PC-9 (cell line): ENCODE data around the gene KRABD2.

Experiments used
- BruUV-seq: library from RNA; stranded (reverse); fragments of 400-500 nt; replicated peaks from 2 replicates; lab custom pipeline; 2021; lab: Mats Ljungman, UMichigan
- CTCF ChIA-PET: fragments of 300-600 bp; sonication (Branson Sonifier 250); formaldehyde crosslinking; loops from one replicate; lab custom pipeline; 2022; ENCODE audit warnings: antibody characterized with exemption; lab: Charles Lee
- POLR2A ChIA-PET: fragments of 300-600 bp; sonication (Branson Sonifier 250); formaldehyde crosslinking; loops from one replicate; lab custom pipeline; 2022; ENCODE audit warnings: antibody characterized with exemption; ENCODE audit not compliant: unreplicated experiment; lab: Charles Lee
- DNase-seq, 2 experiments: peaks; one replicate each; pipeline versions ENCODE4 v3.0.0 to v3.0.0-alpha.2; 2015 to 2022; ENCODE audit warnings: mixed read lengths in 1 of 2
- H2AFZ ChIP-seq: fragments of 200-600 bp; sonication (generic); 2 replicates; pipeline ENCODE4 v1.8.1; 2017; ENCODE audit warnings: antibody characterized with exemption
- H3F3A ChIP-seq: fragments of 200-600 bp; sonication (generic); 2 replicates; pipeline ENCODE4 v1.8.1; 2017; ENCODE audit warnings: antibody characterized with exemption, mild to moderate bottlenecking, low read depth; ENCODE audit not compliant: insufficient read depth
- H3K27ac ChIP-seq: fragments of 200-600 bp; sonication (generic); 2 replicates; pipeline ENCODE4 v1.6.1; 2016; ENCODE audit warnings: mixed run types
- H3K27me3 ChIP-seq: fragments of 200-600 bp; sonication (generic); 2 replicates; pipeline ENCODE4 v1.6.1; 2016; ENCODE audit warnings: low read depth, mixed run types; ENCODE audit not compliant: insufficient read depth
- H3K36me3 ChIP-seq: fragments of 200-600 bp; sonication (generic); 2 replicates; pipeline ENCODE4 v1.6.1; 2016; ENCODE audit warnings: low read depth, mixed run types
- H3K4me1 ChIP-seq: fragments of 200-600 bp; sonication (generic); replicated peaks from 2 replicates; pipeline ENCODE4 v1.6.1; 2016; ENCODE audit warnings: mixed run types; ENCODE audit not compliant: insufficient read depth
- H3K4me2 ChIP-seq: fragments of 200-600 bp; sonication (generic); 2 replicates; pipeline ENCODE4 v1.6.1; 2017; ENCODE audit warnings: mixed run types
- H3K4me3 ChIP-seq: fragments of 200-600 bp; sonication (generic); 2 replicates; pipeline ENCODE4 v1.6.1; 2016; ENCODE audit warnings: mixed run types
- H3K79me2 ChIP-seq: fragments of 200-600 bp; sonication (generic); 2 replicates; pipeline ENCODE4 v1.6.1; 2017; ENCODE audit warnings: low read depth, mixed run types
- H3K9me2 ChIP-seq: fragments of 200-600 bp; sonication (generic); 2 replicates; pipeline ENCODE4 v1.8.1; 2017; ENCODE audit warnings: mild to moderate bottlenecking; ENCODE audit not compliant: insufficient read depth
- H3K9me3 ChIP-seq: fragments of 200-600 bp; sonication (generic); 2 replicates; pipeline ENCODE4 v1.8.1; 2016; ENCODE audit warnings: low read depth; ENCODE audit not compliant: insufficient read depth
- H4K20me1 ChIP-seq: fragments of 200-600 bp; sonication (generic); 2 replicates; pipeline ENCODE4 v1.8.1; 2017; ENCODE audit not compliant: insufficient read depth
- CTCF ChIP-seq: fragments of 200-600 bp; sonication (generic); conservative IDR thresholded peaks from 2 replicates; pipeline ENCODE4 v1.6.1; 2017; ENCODE audit warnings: mixed run types, antibody characterized with exemption, mild to moderate bottlenecking, moderate library complexity
- EZH2 ChIP-seq: fragments of 200-600 bp; sonication (generic); IDR thresholded peaks from 2 replicates; pipeline ENCODE4 v1.8.0; 2017; ENCODE audit warnings: antibody characterized with exemption, low read depth
- intact Hi-C: fragments of 100-400 bp; cut with micrococcal nuclease; formaldehyde crosslinking; loops from one replicate; pipeline ENCODE4 v1.10.0; 2022; ENCODE audit not compliant: unreplicated experiment

The KRABD2 gene

GRCh38 chr17:8413938-8414337 is 37.4 kb upstream of the KRABD2 start:
- no peak overlapping the region for H3K27ac ChIP-seq
- no peaks in the 10 kb centered on the region for H3K27me3 ChIP-seq
- TF ChIP-seq EZH2 (no peak), CTCF (no peak)
- no TSS peak for BruUV-seq
- H3K4me2 ChIP-seq = no peak overlapping the region
- H3K9me3 ChIP-seq = no peaks in the 10 kb centered on the region
- H3K9me2 ChIP-seq = no peaks in the 10 kb centered on the region
- no peak for DNase-seq
- ChIA-PET POLR2A (interaction anchor here (0.5 to 0.6 kb wide), 3 partner anchors 30 to 136 kb away, joined by 3 to 8 read pairs (median 3); partner anchors contain the start of gene RANGRF), CTCF (no interaction called here)
- no peaks in the 10 kb centered on the region for H3K79me2 ChIP-seq
- H3K4me1 ChIP-seq = 0 out of 2 replicates have a peak, but pooled peaks cover 5% of the 10 kb centered on the region
- intact Hi-C loops = loop anchor here (10.0 kb wide), 1 partner anchor 331 kb away; the partner anchor contains the start of gene CCDC42
- no peaks in the 10 kb centered on the region for H4K20me1 ChIP-seq
- H3F3A ChIP-seq = no peaks in the 10 kb centered on the region
- H3K36me3 ChIP-seq = no peaks in the 10 kb centered on the region
- no peak overlapping the region for H2AFZ ChIP-seq
- H3K4me3 ChIP-seq = no peak overlapping the region

- intact Hi-C loops = loop anchor here (10.0 kb wide), 1 partner anchor 331 kb away; the partner anchor contains the start of gene CCDC42
Observed at GRCh38 chr17:8413328-8413727, 36.8 kb upstream of the KRABD2 start.

GRCh38 chr17:8412089-8412488 is 35.6 kb upstream of the KRABD2 start:
- DNase-seq = no peak
- Histone ChIP-seq H3F3A (0 out of 2 replicates have a peak, but pooled peaks cover 3% of the 10 kb centered on the region), H3K27ac (no peak overlapping the region), H3K4me2 (no peak overlapping the region), H3K9me3 (no peaks in the 10 kb centered on the region), H3K27me3 (no peaks in the 10 kb centered on the region), H3K36me3 (no peaks in the 10 kb centered on the region), H3K4me1 (no peaks in the 10 kb centered on the region; the same call in 1 of the 2 replicates), H2AFZ (no peak overlapping the region), H4K20me1 (no peaks in the 10 kb centered on the region), H3K79me2 (no peaks in the 10 kb centered on the region), H3K9me2 (no peaks in the 10 kb centered on the region), H3K4me3 (no peak overlapping the region)
- ChIA-PET CTCF (no interaction called here), POLR2A (no interaction called here)
- TF ChIP-seq CTCF = no peak
- no peak for TF ChIP-seq EZH2
- intact Hi-C loops = loop anchor here (10.0 kb wide), 1 partner anchor 333 kb away; the partner anchor contains the start of gene CCDC42
- BruUV-seq = no TSS peak

More at GRCh38 chr17:8413328-8413727, 36.8 kb upstream of the KRABD2 start:
- Histone ChIP-seq H3F3A (no peaks in the 10 kb centered on the region), H3K4me2 (no peak overlapping the region), H3K27ac (no peak overlapping the region), H3K4me3 (no peak overlapping the region), H3K4me1 (0 out of 2 replicates have a peak, but pooled peaks cover 5% of the 10 kb centered on the region), H3K9me2 (no peaks in the 10 kb centered on the region), H3K79me2 (no peaks in the 10 kb centered on the region), H2AFZ (no peak overlapping the region), H4K20me1 (no peaks in the 10 kb centered on the region), H3K9me3 (no peaks in the 10 kb centered on the region), H3K36me3 (no peaks in the 10 kb centered on the region), H3K27me3 (no peaks in the 10 kb centered on the region)
- DNase-seq = no peak
- TF ChIP-seq CTCF (no peak), EZH2 (no peak)
- BruUV-seq = no TSS peak
- CTCF ChIA-PET = no interaction called here
- POLR2A ChIA-PET = interaction anchor here (0.5 to 0.6 kb wide), 2 partner anchors 30 to 125 kb away, joined by 3 read pairs; partner anchors contain the start of gene RANGRF
